A673 (cell line): ENCODE data around the gene KCNF1.

Source experiments
- CTCF ChIP-seq: fragments of 300-800, 200-600 bp; sonication (generic); conservative IDR thresholded peaks from 2 replicates; pipeline ENCODE4 v1.5.1; 2017; ENCODE audit warnings: low read depth, mild to moderate bottlenecking, antibody characterized with exemption, low read length, moderate library complexity, mixed read lengths
- EZH2 ChIP-seq: fragments of 200-600 bp; sonication (generic); IDR thresholded peaks from 2 replicates; pipeline ENCODE4 v1.6.1; 2017; ENCODE audit warnings: borderline replicate concordance, low read depth, mild to moderate bottlenecking, mixed read lengths, antibody characterized with exemption, low read length; ENCODE audit not compliant: poor library complexity, severe bottlenecking

DNA sequence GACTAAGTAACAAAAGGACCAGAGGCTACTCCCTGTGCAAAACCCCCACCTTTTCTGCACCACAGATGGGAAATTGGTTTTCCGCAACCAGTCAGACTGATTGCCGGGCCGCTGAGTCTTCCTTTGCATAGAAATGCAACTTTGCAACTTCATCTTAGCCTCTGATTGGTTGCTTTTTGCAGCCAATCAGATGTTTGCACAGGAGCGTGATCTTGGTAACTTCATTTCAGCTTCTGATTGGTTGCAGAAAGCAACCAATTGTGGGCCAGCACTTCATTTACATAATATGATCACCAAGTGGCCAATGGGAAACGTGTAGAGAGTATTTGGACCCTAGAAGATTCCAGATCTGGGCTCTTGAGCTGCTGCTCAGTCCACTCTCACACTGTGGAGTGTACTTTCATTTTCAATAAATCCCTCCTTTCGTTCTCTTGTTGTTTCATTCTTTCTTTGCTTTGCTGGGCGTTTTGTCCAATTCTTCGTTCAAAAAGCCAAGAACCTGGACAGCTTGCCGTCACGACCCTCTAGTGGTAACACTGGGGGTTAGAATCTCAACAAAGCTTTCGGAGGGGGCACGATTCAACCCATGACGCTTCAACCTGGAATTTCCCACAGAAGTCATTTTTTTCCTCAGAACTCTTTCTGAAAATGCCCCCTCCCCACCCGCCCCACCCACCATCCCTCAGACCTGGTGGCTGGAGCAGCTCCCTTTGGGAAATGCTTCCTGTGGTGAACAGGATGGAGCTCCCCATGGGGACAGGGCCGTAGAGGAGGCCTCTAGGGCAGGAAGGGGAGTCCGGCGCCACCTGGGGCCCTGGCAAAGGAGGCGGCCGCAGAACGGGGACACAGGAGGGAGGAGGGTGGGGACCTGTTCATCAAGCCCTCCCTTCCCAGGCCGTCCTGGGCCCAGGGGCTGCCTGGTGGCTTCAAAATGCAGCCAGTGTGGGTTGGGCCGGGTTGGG, 31.8 kb upstream of the KCNF1 start:
- TF ChIP-seq EZH2 (no peak), CTCF (no peak)
